HepG2 (cell line): Measurements from ENCODE around the gene PLAA. TPM values are rescaled to one million over a fixed set of nuclear protein-coding genes. Genes with fewer than 3 reads are reported as not detected.

Experiments
- ATF2 ChIP-seq: sonication (generic); formaldehyde crosslinking; IDR thresholded peaks from 2 replicates; pipeline ENCODE4 v1.4.0; 2020; ENCODE audit warnings: missing genetic modification reagents
- FOXA3 ChIP-seq: IDR thresholded peaks from 2 replicates; pipeline ENCODE4 v1.6.1; 2016; ENCODE audit warnings: missing genetic modification reagents, missing compliant biosample characterization
- MXD4 ChIP-seq: IDR thresholded peaks from 2 replicates; pipeline ENCODE4 v1.6.1; 2016; ENCODE audit warnings: mild to moderate bottlenecking, missing biosample characterization, missing genetic modification reagents
- NR0B2 ChIP-seq: sonication (generic); formaldehyde crosslinking; IDR thresholded peaks from 2 replicates; pipeline ENCODE4 v1.4.0; 2020; ENCODE audit warnings: mild to moderate bottlenecking, missing genetic modification reagents
- PPARG ChIP-seq: conservative IDR thresholded peaks from 2 replicates; pipeline ENCODE4 v1.6.1; 2016; ENCODE audit warnings: missing biosample characterization, missing genetic modification reagents
- RBFOX2 ChIP-seq: fragments of 200-400 bp; formaldehyde crosslinking; IDR thresholded peaks from 2 replicates; pipeline ENCODE4 v1.6.1; 2017; ENCODE audit warnings: low read depth, mild to moderate bottlenecking, low read length
- U2AF2 ChIP-seq: fragments of 200-400 bp; formaldehyde crosslinking; IDR thresholded peaks from 2 replicates; pipeline ENCODE4 v1.6.1; 2017; ENCODE audit warnings: low read depth, mild to moderate bottlenecking, low read length
- ZBTB37 ChIP-seq: sonication (generic); formaldehyde crosslinking; IDR thresholded peaks from 2 replicates; pipeline ENCODE4 v1.4.0; 2020; ENCODE audit warnings: mild to moderate bottlenecking, missing genetic modification reagents
- ZEB1 ChIP-seq: IDR thresholded peaks from 2 replicates; pipeline ENCODE4 v1.6.1; 2012; ENCODE audit warnings: mild to moderate bottlenecking, low read depth, inconsistent platforms; ENCODE audit not compliant: insufficient replicate concordance
- ZFP90 ChIP-seq: sonication (generic); formaldehyde crosslinking; IDR thresholded peaks from 2 replicates; pipeline ENCODE4 v1.8.0; 2022; ENCODE audit warnings: missing genetic modification reagents, mild to moderate bottlenecking, inconsistent platforms, borderline replicate concordance
- ZNF44 ChIP-seq: sonication (generic); formaldehyde crosslinking; IDR thresholded peaks from 2 replicates; pipeline ENCODE4 v1.5.1; 2020; ENCODE audit warnings: mild to moderate bottlenecking, missing genetic modification reagents
- ZNF782 ChIP-seq: sonication (generic); formaldehyde crosslinking; IDR thresholded peaks from 2 replicates; pipeline ENCODE4 v1.4.0; 2020; ENCODE audit warnings: missing genetic modification reagents, mild to moderate bottlenecking, borderline replicate concordance
- ZNF790 ChIP-seq: sonication (generic); formaldehyde crosslinking; IDR thresholded peaks from 2 replicates; pipeline ENCODE4 v1.8.0; 2022; ENCODE audit warnings: missing genetic modification reagents, mild to moderate bottlenecking, borderline replicate concordance
- ZSCAN29 ChIP-seq: sonication (generic); formaldehyde crosslinking; conservative IDR thresholded peaks from 2 replicates; pipeline ENCODE4 v1.4.0; 2020; ENCODE audit warnings: mild to moderate bottlenecking, missing genetic modification reagents
- polyA plus RNA-seq, 8 experiments: library from polyadenylated mRNA; depleted of rRNA in 3 of 8; stranded (reverse) in 7 of 8; unstranded in 1 of 8; fragments of >200 nt; fragmentation: Illumina TruSeq in 4 of 8; extraction: Trizol in 4 of 8; gene quantifications; 2 replicates each; pipeline versions ENCODE4 v1.2.1 to v1.2.3, GENCODE V29; 2011 to 2016; ENCODE audit warnings: low read depth in 4 of 8, missing spikeins in 1 of 8, mixed read lengths in 1 of 8; ENCODE audit not compliant: insufficient read depth in 1 of 8
- total RNA-seq, 5 experiments: library from RNA; depleted of rRNA; stranded (reverse); fragments of >200 nt; fragmentation: Illumina TruSeq; extraction: Trizol; gene quantifications; 2 replicates each; pipeline ENCODE4 v1.2.3, GENCODE V29; 2016; ENCODE audit warnings: low read depth in 1 of 5
- TF ChIP-seq, protein P1 (sequence below): sonication (generic); formaldehyde crosslinking; IDR thresholded peaks from 2 replicates; pipeline ENCODE4; 2020; ENCODE audit warnings: missing genetic modification reagents, mild to moderate bottlenecking, borderline replicate concordance
- TF ChIP-seq, protein P2 (sequence below): sonication (generic); formaldehyde crosslinking; IDR thresholded peaks from 2 replicates; pipeline ENCODE4 v1.5.0; 2020; ENCODE audit warnings: missing genetic modification reagents
- TF ChIP-seq, protein P3 (sequence below): sonication (generic); formaldehyde crosslinking; IDR thresholded peaks from 2 replicates; pipeline ENCODE4 v1.9.0; 2021; ENCODE audit warnings: missing genetic modification reagents, borderline replicate concordance

PLAA gene
- total and polyA plus RNA-seq, 2 of the 13 experiments (the other 11 are each of a cell fraction or from before 2014, with no cell fraction given), result 5.8 to 22.9 TPM

- TF ChIP-seq ZBTB37 (CRISPR knock-in tag) (no peak), MXD4 (peak; percentile 67; the same call in 1 of the 2 replicates), ZNF44 (CRISPR knock-in tag) (no peak), ZSCAN29 (peak; percentile 99), FOXA3 (CRISPR knock-in tag) (no peak; the same call in 1 of the 2 replicates), ATF2 (CRISPR knock-in tag) (no peak), PPARG (CRISPR knock-in tag) (no peak), ZNF782 (peak; percentile 84), ZEB1 (peak; percentile 11), ZFP90 (CRISPR knock-in tag) (no peak), ZNF790 (CRISPR knock-in tag) (no peak), U2AF2 (no peak), NR0B2 (CRISPR knock-in tag) (no peak), RBFOX2 (peak; percentile 88)
- TF ChIP-seq, protein P1, sequence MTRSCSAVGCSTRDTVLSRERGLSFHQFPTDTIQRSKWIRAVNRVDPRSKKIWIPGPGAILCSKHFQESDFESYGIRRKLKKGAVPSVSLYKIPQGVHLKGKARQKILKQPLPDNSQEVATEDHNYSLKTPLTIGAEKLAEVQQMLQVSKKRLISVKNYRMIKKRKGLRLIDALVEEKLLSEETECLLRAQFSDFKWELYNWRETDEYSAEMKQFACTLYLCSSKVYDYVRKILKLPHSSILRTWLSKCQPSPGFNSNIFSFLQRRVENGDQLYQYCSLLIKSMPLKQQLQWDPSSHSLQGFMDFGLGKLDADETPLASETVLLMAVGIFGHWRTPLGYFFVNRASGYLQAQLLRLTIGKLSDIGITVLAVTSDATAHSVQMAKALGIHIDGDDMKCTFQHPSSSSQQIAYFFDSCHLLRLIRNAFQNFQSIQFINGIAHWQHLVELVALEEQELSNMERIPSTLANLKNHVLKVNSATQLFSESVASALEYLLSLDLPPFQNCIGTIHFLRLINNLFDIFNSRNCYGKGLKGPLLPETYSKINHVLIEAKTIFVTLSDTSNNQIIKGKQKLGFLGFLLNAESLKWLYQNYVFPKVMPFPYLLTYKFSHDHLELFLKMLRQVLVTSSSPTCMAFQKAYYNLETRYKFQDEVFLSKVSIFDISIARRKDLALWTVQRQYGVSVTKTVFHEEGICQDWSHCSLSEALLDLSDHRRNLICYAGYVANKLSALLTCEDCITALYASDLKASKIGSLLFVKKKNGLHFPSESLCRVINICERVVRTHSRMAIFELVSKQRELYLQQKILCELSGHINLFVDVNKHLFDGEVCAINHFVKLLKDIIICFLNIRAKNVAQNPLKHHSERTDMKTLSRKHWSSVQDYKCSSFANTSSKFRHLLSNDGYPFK (CRISPR knock-in tag), result peak; percentile 84; the same call in 1 of the 2 replicates
- TF ChIP-seq, protein P2, sequence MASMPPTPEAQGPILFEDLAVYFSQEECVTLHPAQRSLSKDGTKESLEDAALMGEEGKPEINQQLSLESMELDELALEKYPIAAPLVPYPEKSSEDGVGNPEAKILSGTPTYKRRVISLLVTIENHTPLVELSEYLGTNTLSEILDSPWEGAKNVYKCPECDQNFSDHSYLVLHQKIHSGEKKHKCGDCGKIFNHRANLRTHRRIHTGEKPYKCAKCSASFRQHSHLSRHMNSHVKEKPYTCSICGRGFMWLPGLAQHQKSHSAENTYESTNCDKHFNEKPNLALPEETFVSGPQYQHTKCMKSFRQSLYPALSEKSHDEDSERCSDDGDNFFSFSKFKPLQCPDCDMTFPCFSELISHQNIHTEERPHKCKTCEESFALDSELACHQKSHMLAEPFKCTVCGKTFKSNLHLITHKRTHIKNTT, result no peak
- TF ChIP-seq, protein P3, sequence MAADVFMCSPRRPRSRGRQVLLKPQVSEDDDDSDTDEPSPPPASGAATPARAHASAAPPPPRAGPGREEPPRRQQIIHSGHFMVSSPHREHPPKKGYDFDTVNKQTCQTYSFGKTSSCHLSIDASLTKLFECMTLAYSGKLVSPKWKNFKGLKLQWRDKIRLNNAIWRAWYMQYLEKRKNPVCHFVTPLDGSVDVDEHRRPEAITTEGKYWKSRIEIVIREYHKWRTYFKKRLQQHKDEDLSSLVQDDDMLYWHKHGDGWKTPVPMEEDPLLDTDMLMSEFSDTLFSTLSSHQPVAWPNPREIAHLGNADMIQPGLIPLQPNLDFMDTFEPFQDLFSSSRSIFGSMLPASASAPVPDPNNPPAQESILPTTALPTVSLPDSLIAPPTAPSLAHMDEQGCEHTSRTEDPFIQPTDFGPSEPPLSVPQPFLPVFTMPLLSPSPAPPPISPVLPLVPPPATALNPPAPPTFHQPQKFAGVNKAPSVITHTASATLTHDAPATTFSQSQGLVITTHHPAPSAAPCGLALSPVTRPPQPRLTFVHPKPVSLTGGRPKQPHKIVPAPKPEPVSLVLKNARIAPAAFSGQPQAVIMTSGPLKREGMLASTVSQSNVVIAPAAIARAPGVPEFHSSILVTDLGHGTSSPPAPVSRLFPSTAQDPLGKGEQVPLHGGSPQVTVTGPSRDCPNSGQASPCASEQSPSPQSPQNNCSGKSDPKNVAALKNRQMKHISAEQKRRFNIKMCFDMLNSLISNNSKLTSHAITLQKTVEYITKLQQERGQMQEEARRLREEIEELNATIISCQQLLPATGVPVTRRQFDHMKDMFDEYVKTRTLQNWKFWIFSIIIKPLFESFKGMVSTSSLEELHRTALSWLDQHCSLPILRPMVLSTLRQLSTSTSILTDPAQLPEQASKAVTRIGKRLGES, result no peak
Measured at GRCh38 chr9:26946753-26947727, at the start of gene PLAA (continued).
